NCI-H187 (cell line): ENCODE data around the gene HCN4.

ENCODE experiments used
- DNase-seq, 2 experiments: peaks; one replicate each; lab custom pipeline; 2025; lab: John Stamatoyannopoulos, UW

The HCN4 gene

GRCh38 chr15:73345658-73346057 is 23.1 kb downstream of the HCN4 start:
- no peak for DNase-seq

- no peak for DNase-seq
Observed at GRCh38 chr15:73344056-73344455, 24.7 kb downstream of the HCN4 start.

GRCh38 chr15:73341886-73342600 is 26.7 kb downstream of the HCN4 start:
- no peak for DNase-seq

- no peak for DNase-seq
Observed at GRCh38 chr15:73340502-73341192, 28.1 kb downstream of the HCN4 start.

- DNase-seq: no peak
Observed at GRCh38 chr15:73338606-73339374, 30.0 kb downstream of the HCN4 start.

- DNase-seq: no peak
Observed at GRCh38 chr15:73338058-73338457, 30.7 kb downstream of the HCN4 start.

- no peak for DNase-seq
Observed at GRCh38 chr15:73337187-73337586, 31.6 kb downstream of the HCN4 start.

GRCh38 chr15:73336756-73337155 is 32.0 kb downstream of the HCN4 start:
- no peak for DNase-seq

GRCh38 chr15:73335471-73335870 is 33.3 kb downstream of the HCN4 start:
- no peak for DNase-seq

- no peak for DNase-seq
Observed at GRCh38 chr15:73335026-73335425, 33.7 kb downstream of the HCN4 start.

- DNase-seq: no peak
Observed at GRCh38 chr15:73334086-73334485, 34.7 kb downstream of the HCN4 start.

GRCh38 chr15:73333001-73333400 is 35.8 kb downstream of the HCN4 start:
- DNase-seq: no peak

- DNase-seq: no peak
Observed at GRCh38 chr15:73331991-73332925, 36.5 kb downstream of the HCN4 start.

GRCh38 chr15:73331501-73331900 is 37.3 kb downstream of the HCN4 start:
- DNase-seq: no peak

GRCh38 chr15:73330206-73331051 is 38.3 kb downstream of the HCN4 start:
- no peak for DNase-seq

GRCh38 chr15:73329501-73330200 is 39.1 kb downstream of the HCN4 start:
- DNase-seq: no peak

- no peak for DNase-seq
Observed at GRCh38 chr15:73328981-73329380, 39.8 kb downstream of the HCN4 start.

- DNase-seq: no peak
Observed at GRCh38 chr15:73328149-73328820, 40.5 kb downstream of the HCN4 start.

GRCh38 chr15:73326157-73326556 is 42.6 kb downstream of the HCN4 start:
- no peak for DNase-seq
